Right lung (tissue), 5 donors: Measurements from ENCODE around the gene PPDPF. TPM values are rescaled to one million over a fixed set of nuclear protein-coding genes. Genes with fewer than 3 reads are reported as not detected.
"Not testable (repeated sequence)": the region's sequence is repeated elsewhere in the genome, so short reads cannot be mapped to it uniquely, and the experiment has no call there.

Source experiments
- DNase-seq, 2 donors: peaks; one replicate each; pipeline ENCODE4 v3.0.0-alpha.2; 2013
- polyA plus RNA-seq, 5 donors: library from polyadenylated mRNA; unstranded; fragments of 120-200 nt; gene quantifications; one replicate each; pipeline versions ENCODE4 v1.2.1 to v1.2.3, GENCODE V29; 2013; ENCODE audit warnings: inconsistent platforms in 1 of 5, low replicate concordance in 1 of 5; ENCODE audit not compliant: insufficient read length in 5 of 5, insufficient read depth in 1 of 5

PPDPF gene
- polyA plus RNA-seq, 5 donors, result 140 to 601 (median 282) TPM

DNA sequence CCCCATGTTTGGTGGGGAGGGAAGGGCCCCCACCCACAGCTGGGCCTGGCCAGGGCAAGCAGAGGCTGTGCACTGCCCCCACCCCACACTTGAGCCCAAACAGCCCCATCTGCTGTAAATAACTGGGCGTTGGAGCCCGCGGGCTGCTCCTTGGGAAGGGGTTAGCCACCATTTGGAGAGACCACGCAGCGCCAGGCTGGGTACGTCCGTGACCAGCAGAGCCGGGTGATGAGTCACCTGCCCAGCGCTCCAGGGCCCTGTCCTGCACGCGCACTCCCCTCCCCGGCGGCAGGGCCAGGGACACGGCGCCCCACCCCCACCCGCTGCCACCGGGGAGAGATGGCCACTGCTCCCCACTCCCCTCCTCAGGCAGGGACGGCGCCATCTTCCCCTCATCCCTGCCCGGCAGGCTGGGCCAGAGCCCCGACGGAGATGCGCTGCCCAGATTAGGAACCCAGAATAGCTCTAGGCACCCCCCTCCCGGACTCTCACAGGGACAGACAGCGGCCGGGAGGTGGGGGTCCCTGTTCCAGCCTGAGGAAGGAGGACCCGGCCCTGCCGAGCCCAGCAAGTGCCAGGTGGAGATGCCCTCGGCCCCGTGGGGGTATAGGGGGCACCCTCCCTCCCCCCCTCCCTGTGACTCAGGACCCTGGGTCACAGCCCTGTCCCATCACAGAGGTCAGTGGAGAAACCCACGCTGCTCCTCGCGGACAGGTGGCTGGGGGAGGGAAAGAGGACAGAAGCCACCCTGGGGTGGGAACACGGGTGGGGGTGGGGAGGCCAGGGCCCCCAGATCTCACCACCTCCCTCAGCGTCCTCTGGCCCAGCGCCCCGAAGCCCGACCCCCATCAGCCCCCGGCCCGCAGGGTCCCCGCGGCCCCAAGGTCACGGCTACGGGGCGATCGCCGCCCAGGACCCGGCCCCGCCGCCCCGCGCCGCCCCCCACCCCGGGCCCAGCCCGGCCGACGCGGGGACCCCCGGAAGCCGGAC, 22.3 kb upstream of the PPDPF start:
- no peak for DNase-seq

DNA sequence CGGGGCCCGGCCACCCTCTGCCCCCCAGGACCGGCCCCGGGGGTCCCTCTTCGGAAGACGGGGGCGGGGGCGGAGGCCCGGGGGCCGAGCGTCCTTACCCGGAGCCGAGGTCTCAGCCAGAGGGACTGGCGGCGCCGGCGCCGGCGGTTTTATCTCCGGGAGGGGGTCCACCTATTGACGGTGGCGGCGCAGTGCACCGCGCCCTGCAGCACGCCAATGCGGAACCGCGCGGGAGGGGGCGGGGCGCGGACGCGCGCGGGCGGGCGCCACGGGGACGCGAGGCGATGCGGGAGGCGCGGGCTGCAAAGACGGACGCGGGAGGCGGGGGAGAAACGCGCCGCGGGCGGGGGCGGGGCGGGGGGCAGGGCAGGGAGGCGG, 21.6 kb upstream of the PPDPF start, which contains the start of gene EEF1A2:
TSS of gene EEF1A2 (minus strand) at position 124 of the 378 bp plus-strand sequence. CDS start 1,320 bp downstream, outside the sequence.
- no peak for DNase-seq

DNA sequence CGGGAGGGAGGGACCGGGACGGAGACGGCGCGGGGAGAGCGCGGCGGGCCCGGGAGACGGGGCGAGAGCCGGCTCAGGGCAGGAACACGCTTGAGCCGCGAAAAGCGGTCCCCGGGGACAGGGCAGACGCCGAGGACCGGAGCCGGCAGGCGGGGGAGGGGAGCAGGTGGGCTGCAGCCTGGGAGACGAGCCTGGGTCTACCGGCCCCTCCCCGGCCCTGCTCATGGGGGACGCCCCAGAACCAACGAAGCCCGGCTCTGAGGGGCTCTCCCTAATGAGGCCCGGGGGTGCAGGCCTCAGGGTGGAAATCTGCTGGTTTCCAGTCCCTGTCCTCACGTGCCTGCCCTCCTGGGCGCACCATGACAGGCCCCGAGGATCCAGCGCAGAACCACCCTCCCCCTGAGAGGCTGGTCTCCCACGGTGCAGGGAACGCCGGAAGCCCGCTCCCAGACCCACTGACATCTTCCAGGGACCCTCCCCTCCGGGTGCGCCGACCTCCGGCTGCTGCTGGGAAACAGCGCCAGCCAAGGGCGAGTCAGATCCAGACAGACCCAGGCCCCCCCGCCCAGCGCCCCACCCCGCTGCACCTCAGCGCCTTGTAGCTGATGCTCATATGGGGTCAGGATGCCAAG, 21.1 kb upstream of the PPDPF start:
- no peak for DNase-seq

DNA sequence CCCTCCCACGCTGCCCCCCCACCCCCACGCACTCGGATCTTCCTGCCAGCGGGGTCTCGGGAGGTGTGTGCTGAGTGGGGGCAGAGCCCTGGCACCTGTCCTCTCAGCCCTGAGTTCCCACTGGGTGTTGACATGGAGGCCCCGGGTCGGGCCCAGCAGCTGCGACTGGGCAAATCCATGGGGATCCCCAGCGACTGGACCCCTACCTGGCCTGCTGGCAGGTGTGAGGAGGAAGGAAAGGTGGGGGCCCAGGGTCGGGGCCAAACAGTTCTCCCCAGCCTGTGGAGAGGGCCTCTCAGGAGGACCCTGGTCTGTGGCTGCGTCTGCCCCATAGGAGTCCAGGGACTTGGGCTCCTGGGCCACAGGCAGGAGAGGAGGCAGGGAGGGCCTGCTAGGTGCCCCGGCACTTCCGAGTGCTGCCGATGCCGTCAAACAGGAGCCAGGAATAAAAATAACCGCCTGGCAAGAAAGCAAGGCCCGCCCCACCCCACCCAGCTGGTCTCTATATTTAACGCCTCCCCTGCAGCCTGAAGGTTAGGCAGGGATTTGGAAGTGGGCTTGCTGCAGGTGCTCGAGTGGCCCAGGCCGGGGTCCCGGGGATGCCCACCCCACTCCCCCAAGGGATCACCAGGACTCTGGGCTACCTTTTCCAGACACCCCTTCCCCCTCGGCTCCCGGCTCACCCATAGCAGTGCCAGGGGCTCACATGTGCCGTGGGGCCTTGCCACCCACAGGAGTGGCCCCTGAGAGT, 20.2 kb upstream of the PPDPF start:
- DNase-seq, result no peak

DNA sequence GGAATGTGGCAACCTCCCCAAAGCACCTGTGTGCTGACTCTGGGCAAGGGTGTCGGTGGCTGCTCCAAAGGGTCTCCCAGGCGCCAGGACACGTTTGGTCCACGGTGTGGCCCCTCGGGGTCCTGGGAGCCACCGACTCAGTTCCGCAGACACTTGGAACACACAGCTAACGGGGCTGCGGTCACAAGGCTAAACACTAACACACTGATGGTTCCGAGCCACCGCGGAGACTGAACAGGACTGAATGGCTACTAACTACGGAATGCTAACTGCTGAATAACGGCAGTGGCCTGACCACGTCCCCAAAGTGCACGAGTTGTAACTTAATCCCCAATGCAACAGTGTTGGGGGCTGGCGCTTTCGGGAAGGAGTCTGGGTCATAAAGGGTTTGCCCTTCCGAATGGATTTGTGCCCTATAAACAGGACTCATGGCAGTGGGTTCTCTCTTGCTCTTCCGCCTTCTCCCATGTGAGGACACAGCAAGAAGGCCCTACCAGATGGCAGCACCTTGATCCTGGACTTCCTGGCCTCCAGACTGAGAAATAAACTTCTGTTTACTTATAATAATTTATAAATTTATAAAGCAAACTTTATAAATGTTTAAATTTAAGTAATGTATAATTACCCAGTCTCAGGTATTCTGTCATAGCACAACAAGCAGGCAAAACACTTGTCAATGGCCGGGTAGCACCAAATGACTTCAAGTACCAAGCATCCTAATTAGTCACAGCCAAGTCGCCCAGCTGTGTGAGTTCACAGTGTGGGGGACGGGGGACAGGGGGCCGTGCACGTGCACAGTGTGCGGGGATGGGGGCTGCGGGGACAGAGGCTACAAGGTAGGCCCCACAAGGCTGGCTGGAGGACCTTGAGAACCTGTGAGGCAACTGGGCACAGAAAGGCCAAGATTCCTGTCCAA, 19.4 kb upstream of the PPDPF start:
- DNase-seq, result no peak

DNA sequence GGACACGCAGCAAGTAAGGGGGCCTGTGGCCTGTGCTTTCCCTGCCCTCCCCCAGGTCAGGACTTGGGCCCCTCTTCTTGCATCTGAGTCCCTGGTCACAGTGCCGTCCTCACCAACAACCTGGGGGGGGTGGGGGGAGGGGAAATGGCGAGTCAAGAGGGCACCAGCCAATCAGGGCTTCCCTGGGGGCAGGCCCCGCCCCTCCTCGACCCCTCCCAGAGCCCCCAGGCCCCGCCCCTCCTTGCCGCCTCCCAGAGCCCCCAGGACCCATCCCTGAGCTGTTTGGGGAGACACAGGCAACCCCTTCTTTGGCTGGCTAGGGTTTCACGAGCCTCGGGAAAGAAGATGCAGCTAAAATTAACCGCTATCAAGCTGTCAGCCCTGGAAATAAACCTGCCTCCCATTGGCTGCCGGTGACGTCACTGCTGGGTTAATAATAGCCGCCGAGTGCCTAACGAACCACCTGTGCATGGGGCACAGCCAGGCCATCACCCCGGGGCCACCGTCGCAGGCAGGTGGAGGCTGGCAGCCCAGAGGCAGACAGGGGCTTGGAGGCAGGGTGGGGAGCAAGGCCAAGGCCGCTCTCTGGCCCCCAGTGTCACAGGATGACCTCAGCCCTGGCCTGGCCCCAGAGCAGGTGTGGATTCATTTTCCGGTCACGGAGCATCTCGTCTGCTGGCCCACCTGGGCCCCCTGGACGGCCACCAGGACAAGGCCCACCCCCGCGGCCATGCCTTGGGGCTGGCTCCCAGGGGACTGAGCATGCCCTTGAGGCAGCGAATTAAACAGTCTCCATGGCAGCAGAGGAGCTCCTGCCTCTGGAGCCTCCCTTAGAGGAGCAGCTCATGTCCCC, 18.5 kb upstream of the PPDPF start:
- no peak for DNase-seq

DNA sequence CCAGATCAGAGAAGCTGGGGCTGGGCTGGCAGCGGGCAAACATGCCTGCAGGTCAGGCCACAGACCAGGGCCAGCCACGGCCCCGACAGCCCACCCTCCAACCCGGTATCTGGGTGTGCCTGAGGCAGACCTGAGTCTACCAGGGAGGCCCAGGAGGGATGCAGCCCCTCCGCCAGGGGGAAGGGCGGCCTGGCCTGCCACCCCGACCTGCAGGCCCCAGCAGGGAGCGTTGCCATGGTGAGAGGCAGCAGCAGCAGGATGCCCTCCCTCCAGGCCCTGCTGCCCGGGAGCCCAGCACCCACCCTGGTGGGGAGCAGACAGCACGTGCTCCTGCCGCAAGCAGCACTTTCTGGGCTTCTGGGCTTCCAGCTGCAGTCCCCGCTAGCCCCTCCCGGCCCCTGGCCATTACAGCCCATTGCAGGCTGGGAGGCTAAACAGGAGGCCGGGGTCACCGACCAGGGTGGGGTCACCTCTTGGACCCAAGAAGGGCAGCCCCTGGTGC, 17.8 kb upstream of the PPDPF start:
- DNase-seq, result no peak

DNA sequence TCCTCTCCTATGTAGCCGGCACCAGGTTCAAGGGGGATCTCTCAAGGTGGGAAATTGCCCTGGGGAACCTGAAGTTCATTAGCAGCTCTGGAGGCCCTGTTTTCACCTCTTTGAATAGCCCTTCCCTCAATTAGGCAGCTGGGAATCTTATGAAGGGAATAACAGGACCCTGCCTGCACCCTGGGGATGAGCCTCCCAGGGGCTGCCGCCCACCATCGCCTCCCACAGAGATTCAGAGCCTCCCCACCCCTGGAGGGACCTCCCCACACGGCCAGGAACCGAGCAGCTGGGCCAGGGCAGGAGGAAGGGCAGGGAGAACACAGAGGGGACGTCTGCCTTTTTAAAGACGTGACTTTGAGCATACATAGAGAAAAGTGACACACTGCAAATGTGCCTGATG, 17.0 kb upstream of the PPDPF start:
- DNase-seq, result no peak

DNA sequence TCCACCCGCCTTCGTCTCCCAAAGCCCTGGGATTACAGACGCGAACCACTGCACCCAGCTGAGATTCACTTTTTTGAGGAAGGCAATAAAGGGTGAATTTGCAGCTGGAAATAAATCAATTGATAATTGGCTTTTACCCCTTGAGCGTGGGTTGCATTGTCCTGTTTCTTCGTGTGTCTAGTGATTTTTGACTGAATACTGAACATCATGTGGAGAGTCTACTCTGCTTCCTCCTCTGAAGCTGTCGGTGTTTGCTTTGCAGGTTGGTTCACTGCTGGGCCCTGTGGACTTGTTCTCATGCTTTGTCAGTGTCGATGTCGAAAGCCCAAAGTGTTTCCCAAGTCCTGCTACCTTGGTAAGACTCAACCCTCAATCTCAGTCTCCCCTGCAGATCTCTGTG, 15.9 kb upstream of the PPDPF start:
- DNase-seq, result no peak

DNA sequence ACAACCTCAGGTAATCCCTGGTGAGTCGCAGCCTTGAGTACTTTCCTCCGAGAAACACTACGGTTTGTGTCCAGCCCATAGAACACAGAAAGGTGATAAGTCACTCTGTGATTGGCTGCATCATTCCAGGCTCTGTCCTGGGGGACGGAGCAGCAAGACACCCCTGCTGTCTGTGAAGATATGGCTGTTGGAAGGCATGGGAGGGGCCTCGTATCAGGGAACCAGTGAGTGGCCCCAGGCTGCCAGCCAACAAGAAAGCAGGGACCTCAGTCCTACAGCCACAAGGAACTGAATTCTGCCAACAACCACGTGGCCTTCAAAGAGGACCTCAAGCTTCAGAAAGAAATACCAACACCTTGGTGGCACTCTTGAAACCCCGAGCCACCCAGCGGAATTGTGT, 15.3 kb upstream of the PPDPF start:
- DNase-seq, result no peak

DNA sequence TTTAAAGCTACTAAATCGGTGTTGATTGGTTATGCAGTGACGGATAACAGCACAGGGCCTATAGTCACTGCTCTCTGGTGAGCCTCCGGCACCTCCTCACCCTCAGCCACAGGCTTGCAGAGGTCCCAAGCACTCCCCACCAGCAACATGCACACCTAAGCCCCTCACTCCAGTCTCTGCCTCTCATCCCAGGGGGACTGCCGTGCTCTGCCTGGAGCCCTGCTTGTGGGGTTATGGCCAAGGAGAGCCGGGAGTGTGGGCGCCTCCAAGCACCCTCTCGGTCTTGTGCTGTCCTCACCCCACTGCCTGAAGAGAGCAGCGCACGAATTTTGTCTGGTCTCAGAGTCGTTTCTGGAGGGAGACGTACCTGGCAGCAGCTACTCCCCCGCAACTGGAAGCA, 14.8 kb upstream of the PPDPF start:
- DNase-seq, result no peak

DNA sequence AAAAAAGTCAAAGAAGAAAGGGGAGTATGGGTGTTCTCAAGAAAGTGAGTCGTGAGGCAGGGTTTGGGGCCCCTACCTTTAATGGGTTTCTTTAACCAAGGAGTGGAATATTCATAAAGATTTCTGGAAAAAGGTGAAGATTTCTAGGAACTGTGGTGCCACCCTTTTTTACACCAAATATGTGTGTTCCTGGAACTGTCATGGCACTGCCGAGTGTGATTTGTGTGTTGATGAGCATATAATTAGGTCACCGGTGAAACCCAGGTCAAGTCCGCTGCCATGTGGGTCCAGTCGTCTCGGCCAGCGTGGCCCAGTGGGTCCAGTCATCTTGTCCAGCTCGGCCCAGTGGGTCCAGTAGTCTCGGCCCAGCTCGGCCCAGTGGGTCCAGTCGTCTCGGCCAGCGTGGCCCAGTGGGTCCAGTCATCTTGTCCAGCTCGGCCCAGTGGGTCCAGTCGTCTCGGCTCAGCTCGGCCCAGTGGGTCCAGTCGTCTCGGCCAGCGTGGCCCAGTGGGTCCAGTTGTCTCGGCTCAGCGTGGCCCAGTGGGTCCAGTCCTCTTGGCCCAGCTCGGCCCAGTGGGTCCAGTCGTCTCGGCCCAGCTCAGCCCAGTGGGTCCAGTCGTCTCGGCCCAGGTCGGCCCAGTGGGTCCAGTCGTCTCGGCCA, 13.4 kb upstream of the PPDPF start:
- DNase-seq, result no peak

DNA sequence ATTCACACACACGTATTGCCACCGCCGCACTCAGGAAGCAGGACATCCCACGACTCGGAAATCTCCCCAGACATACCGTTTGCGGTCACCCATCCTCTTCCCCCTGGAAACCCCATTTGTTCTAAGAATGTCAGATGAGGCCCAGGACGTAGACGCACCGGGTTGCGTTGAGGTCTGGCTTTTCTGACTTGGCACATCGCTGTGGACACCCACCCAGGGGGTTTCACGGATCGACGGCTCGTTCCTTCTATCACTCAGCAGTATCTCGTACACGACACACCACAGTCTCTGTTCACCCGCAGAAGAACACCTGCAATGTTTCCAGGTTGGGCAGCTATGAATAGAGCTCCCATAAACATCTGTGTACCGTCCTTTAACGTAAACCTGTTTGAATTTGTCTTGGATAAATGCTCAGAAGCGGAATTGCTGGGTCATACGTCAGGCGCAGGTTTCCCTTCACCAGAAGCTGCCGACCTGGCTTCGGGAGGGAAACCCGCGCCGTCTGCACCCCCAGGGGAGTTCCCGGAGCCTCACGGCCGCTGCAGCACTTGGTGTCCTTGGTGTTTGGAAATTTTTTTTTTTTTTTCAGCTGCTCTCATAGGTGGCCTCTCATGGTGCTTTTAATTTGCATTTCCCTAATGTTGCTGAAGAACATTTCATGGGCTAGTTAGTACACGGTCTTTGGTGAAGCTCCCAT, 12.3 kb upstream of the PPDPF start:
- DNase-seq, result no peak

DNA sequence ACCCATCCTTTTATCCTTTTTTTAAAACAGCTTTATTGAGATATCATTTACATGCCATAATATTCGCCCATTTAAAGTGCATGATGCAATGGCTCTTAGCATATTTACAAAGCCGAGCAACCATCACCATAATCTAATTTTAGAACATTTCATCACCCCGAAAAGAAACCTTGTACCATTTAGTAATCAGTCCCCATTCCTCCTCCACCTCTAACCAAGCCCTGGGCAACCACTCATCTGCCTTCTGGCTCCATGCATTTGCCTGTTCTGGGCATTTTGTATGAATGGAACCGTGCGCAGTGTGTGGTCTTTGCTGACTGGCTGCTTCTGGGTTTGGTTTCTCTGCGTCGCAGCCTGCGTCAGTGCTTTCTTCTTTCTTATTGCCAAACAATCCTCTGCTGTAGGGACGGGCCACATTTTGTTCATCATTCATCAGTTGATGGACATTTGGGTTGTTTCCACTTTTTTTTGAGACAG, 11.4 kb upstream of the PPDPF start:
- DNase-seq, result no peak

DNA sequence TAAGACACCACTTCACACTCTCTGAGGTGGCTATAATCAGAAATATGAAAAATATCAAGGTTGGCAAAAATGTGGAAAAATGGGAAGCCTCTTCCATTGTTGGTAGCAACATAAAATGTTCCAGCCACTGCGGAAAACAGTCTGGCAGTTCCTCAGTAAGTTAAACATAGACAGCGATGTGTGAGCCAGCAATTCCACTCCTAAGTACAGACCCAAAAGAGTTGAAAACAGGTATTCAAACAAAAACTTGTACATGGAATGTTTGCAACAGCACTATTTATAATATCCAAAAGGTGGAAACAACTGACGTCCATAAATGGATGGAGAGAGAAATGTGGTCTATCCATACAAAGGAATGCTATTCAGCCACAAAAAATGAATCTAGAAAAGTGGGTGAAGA, 7.4 kb upstream of the PPDPF start:
- DNase-seq, result no peak

DNA sequence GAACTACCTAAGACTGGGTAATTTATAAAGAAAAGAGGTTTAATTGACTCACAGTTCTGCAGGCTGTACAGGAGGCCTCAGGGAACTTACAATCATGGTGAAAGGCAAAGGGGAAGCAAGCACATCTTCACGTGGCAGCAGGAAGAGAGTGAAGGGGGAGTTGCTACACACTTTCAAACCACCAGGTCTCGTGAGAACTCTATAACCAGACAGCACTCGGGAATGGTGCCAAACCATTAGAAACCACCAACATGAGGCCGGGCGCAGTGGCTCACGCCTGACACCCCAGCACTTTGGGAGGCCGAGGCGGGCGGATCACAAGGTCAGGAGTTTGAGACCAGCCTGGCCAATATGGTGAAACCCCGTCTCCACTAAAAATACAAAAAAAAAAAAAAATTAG, 6.0 kb upstream of the PPDPF start:
- DNase-seq, result not testable (repeated sequence)

DNA sequence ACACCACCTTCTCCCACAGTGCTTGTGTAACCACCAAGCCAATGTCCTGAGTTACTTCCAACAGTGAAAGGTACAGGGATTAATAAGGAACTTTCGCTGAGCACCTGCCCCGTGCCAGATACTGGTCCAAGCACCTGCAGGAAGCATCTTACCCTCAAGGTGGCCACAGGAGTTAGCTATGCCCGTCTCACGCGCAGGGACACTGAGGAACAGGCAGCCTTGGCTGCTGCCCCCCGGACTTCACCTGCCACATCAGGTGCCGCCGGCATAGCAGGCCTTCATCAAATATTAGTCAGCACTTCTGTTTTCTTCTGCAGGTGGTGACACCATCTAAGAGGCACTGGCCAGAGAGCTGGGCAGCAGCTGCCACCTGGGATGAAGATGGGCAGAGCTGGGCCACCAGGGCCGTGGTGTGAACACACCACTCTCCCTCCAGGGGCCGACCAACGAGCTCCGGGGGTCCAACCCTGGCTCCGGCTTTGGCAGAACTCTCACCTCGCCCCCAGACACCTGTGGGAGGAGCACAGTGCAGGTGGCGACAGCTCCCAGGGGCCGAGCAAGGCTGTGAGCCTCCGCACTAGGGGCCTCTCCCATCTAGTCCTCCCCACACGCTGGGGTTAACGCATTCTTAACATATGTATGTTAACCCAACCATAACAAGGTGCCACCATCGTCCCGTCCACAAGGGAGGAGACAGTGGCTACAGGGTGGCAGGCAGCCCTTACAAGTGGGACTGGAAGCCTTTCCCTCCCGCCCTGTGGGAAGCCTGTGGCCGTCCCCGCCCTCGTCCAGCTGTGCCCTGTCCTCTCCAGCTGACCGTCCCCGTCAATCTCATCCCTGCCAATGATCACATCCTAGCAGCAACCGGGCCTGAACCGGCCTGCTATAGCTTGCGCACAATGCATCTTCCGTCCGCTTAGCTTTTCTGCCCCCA, 2.9 kb upstream of the PPDPF start:
- no peak for DNase-seq
